Stimulated activated CD4-positive, alpha-beta T cell treated with anti-CD3 and anti-CD28 coated beads, TNF-alpha, amount 100 ng/mL, for 24 hours (primary cell): ENCODE measurements around the gene ZFHX2.
"Not testable (repeated sequence)": the region's sequence is repeated elsewhere in the genome, so short reads cannot be mapped to it uniquely, and the experiment has no call there.

ENCODE experiments used
- DNase-seq, 3 experiments: peaks; one replicate each; pipeline ENCODE4 v3.0.0-alpha.2; 2020; ENCODE audit warnings: low read depth in 3 of 3

The ZFHX2 gene

GRCh38 chr14:23539248-23540140 lies 12.1 kb downstream of the ZFHX2 start:
- DNase-seq, result no peak

- no peak for DNase-seq
Observed at GRCh38 chr14:23538785-23539184, 12.8 kb downstream of the ZFHX2 start.

GRCh38 chr14:23538050-23538718 lies 13.4 kb downstream of the ZFHX2 start:
- DNase-seq, result no peak

GRCh38 chr14:23537351-23538049 lies 14.1 kb downstream of the ZFHX2 start:
- DNase-seq, result no peak

- not testable (repeated sequence) for DNase-seq
Observed at GRCh38 chr14:23536906-23537305, 14.7 kb downstream of the ZFHX2 start.

GRCh38 chr14:23536494-23536893 lies 15.1 kb downstream of the ZFHX2 start:
- DNase-seq, result no peak

GRCh38 chr14:23535943-23536342 lies 15.6 kb downstream of the ZFHX2 start:
- no peak for DNase-seq

GRCh38 chr14:23533652-23534435 lies 17.7 kb downstream of the ZFHX2 start:
- DNase-seq, result no peak

GRCh38 chr14:23532658-23533057 lies 18.9 kb downstream of the ZFHX2 start:
- no peak for DNase-seq

GRCh38 chr14:23531391-23531790 lies 20.2 kb downstream of the ZFHX2 start:
- no peak for DNase-seq

- no peak for DNase-seq
Observed at GRCh38 chr14:23530375-23531055, 21.1 kb downstream of the ZFHX2 start.

- DNase-seq, result no peak
Observed at GRCh38 chr14:23529016-23529415, 22.5 kb downstream of the ZFHX2 start.

GRCh38 chr14:23528555-23528954 lies 23.0 kb downstream of the ZFHX2 start:
- no peak for DNase-seq

GRCh38 chr14:23525611-23526010 lies 26.0 kb downstream of the ZFHX2 start:
- DNase-seq, result no peak

GRCh38 chr14:23524954-23525353 lies 26.6 kb downstream of the ZFHX2 start:
- DNase-seq, result no peak

- no peak for DNase-seq
Observed at GRCh38 chr14:23523229-23524016, 28.1 kb downstream of the ZFHX2 start.

- no peak for DNase-seq
Observed at GRCh38 chr14:23522643-23523198, 28.8 kb downstream of the ZFHX2 start.

GRCh38 chr14:23521785-23522640 lies 29.6 kb downstream of the ZFHX2 start:
- DNase-seq, result no peak
